HPDE6-E6E7 (cell line): ENCODE measurements around the gene MYO5B.
"Not testable (repeated sequence)": the region's sequence is repeated elsewhere in the genome, so short reads cannot be mapped to it uniquely, and the experiment has no call there.

Source experiments
- DNase-seq: peaks from one replicate; pipeline ENCODE4 v3.0.0; 2011; ENCODE audit warnings: missing footprints; ENCODE audit errors: extremely low spot score

Gene MYO5B

GRCh38 chr18:49799806-49800205, 395.1 kb downstream of the MYO5B start:
- DNase-seq = not testable (repeated sequence)

DNA sequence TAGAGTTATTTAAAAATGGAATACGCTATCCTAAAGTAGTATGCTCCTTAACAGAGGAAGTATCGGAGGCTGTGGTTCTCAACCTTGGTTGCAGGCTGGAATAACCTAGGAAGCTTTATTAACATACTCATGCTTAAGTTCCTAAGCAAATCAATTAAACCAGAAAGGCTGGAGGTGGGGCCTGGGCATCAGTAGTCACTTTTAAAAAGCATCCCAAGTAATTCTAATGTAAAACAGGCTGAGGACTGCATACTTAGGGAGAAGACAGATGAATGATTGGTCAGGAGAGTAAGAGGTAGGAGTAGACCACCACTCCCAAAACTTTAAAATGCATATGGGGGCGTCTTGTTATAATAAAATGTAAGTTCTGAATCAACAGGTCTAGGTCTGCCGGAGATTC, 396.9 kb downstream of the MYO5B start:
- DNase-seq = no peak

GRCh38 chr18:49795612-49796552, 399.1 kb downstream of the MYO5B start:
- no peak for DNase-seq

DNA sequence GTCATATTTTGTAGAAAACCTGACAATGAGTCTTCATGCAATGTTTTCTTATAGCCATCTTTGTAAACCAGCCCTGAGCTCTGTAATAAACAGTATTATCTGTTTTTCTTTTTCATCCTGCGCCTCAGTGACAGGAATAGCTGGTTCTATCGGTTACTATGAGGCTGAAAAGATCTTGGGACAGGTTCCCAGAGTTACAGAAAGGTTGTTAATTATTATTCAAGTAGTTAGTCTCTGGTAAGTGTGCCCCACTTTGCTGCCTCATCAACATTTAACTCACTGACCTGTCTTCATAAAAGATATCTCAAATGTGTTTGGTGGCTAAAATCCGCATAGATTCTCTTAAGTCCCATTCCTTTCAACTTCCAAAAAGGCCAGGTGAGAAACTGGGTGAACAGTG, 400.2 kb downstream of the MYO5B start:
- DNase-seq = no peak

GRCh38 chr18:49789560-49790134, 405.3 kb downstream of the MYO5B start:
- DNase-seq = not testable (repeated sequence)

DNA sequence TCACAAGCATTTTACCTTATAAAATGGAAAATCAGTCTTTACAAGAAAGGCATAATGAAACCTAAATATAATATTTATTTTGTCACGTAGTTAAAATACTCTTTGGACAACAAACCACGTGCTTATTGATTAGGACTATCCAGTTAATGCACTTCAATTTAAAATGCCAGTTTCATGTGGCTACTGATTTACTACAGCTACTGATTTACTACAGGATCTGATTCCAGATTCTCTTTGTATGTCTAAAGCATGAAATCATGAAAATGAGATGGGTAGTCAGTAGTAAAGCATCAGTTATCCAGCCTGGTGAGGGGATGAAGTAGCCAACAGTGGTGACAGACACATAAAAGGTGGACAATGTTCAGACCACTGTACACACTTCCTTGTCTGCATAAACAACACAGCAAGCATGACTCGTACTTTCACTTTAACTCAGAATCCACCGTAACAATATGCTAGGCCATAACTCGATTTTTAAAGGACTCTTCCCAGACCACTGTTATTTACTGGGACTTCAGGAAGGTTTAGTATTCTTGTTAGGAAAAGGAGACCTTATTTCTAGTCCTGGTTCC, 406.5 kb downstream of the MYO5B start:
- DNase-seq = no peak

- no peak for DNase-seq
These were observed 408.8 kb downstream of the MYO5B start for GRCh38 chr18:49786019-49786720.

DNA sequence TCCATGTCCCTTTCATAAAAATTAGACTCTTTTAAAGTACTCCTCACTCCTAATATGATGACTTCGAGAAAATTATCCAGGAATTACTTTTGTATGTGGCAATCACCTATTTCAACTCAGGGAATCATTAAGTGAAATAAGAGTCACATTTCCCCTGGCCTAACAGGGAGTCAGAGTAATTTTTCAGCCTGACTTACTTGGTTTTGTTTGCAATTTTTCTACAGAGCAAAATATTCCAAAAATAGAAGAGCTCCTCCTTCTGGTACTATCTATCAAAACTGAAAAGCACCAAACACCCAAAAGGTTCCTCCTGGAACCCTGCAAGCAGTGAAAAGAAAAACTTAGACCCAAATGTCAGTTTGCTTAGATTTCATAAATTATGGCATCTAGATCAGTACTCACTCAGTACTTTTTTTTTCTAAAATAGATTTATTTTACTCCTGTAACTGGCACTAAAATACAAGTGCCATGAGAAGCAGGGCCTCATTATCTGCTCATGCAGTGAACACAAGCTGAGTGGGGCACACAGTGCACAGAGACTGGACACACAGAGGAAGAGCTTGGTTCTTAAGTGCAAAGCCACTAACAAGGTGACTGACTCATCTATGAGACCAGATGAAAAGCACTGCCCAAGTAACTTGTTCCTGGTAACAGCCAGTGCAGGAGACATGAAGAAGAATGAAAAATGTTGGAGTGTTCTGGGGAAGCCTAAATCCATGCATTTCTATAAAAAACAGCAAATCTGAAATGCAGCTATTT, 410.3 kb downstream of the MYO5B start:
- DNase-seq = no peak

- not testable (repeated sequence) for DNase-seq
These were observed 411.3 kb downstream of the MYO5B start for GRCh38 chr18:49783631-49784030.

GRCh38 chr18:49778826-49779465, 416.0 kb downstream of the MYO5B start:
- no peak for DNase-seq
